ENCODE results near the gene RHAG.

RHAG gene

GRCh38 chr6:49563006-49563886, 73.4 kb downstream of the RHAG start:
- peak overlapping the region; percentile 2 for H4K8ac ChIP-seq (ENCODE audit: low read depth, low read length)

GRCh38 chr6:49558238-49558637, 78.4 kb downstream of the RHAG start:
- H3K9ac ChIP-seq (ENCODE audit: low read depth, low read length, poor library complexity), result no peak overlapping the region
- no peak overlapping the region for H3K27ac ChIP-seq (replicated peaks; ENCODE audit: low read length)
- H3K79me1 ChIP-seq (ENCODE audit: low read depth, low read length), result no peaks in the 10 kb centered on the region
- H4K8ac ChIP-seq (ENCODE audit: low read depth, low read length), result no peak overlapping the region
- H2BK15ac ChIP-seq (ENCODE audit: low read length), result no peak overlapping the region
- H3K36me3 ChIP-seq (replicated peaks in 1 of 2; ENCODE audit: control insufficient read depth in 2 of 2, insufficient read depth in 2 of 2, low read length in 2 of 2), result peaks cover 0 to 5% of the 10 kb centered on the region in 2 donors
- H3K4ac ChIP-seq (ENCODE audit: low read length), result no peak overlapping the region
- no peak overlapping the region for H3K14ac ChIP-seq (ENCODE audit: low read length)
- H2BK5ac ChIP-seq (ENCODE audit: low read length), result no peak overlapping the region
- no peak overlapping the region for H4K91ac ChIP-seq (ENCODE audit: low read depth, low read length, poor library complexity)
- no peaks in the 10 kb centered on the region for H3K9me3 ChIP-seq (replicated peaks in 1 of 2; ENCODE audit: control insufficient read depth in 2 of 2, insufficient read depth in 1 of 2, low read depth in 1 of 2, low read length in 2 of 2)
- no peak overlapping the region for H2BK120ac ChIP-seq (ENCODE audit: low read depth, low read length)
- no peak overlapping the region for H2AFZ ChIP-seq (ENCODE audit: low read length)
- no peak for DNase-seq (ENCODE audit: low spot score)
- no peak overlapping the region for H3K4me2 ChIP-seq (ENCODE audit: insufficient read depth, low read length, poor library complexity, severe bottlenecking)
- no peak overlapping the region for H3K23ac ChIP-seq (ENCODE audit: low read depth, low read length, poor library complexity)
- H2BK12ac ChIP-seq (ENCODE audit: low read length), result no peak overlapping the region
- no peak overlapping the region for H2AK5ac ChIP-seq (ENCODE audit: low read depth, low read length)
- no peak overlapping the region for H3K4me3 ChIP-seq (ENCODE audit: low read length in 2 of 2)
- H3K27me3 ChIP-seq (ENCODE audit: control insufficient read depth in 3 of 3, insufficient read depth in 3 of 3, low read depth in 1 of 3, low read length in 3 of 3), result peaks cover 0 to 4% (median 0%) of the 10 kb centered on the region in 3 experiments
- H3K4me1 ChIP-seq (ENCODE audit: control insufficient read depth in 2 of 2, insufficient read depth in 1 of 2, low read depth in 1 of 2, low read length in 2 of 2), result peaks cover 0 to 2% of the 10 kb centered on the region in 2 donors
- no peak overlapping the region for H3K18ac ChIP-seq (ENCODE audit: low read length)

More at GRCh38 chr6:49563006-49563886, 73.4 kb downstream of the RHAG start:
- H3K4me1 ChIP-seq (ENCODE audit: control insufficient read depth in 2 of 2, insufficient read depth in 1 of 2, low read depth in 1 of 2, low read length in 2 of 2), result peaks cover 0 to 1% of the 10 kb centered on the region in 2 donors
- H3K9ac ChIP-seq (ENCODE audit: low read depth, low read length, poor library complexity), result no peak overlapping the region
- no peak overlapping the region for H2AFZ ChIP-seq (ENCODE audit: low read length)
- no peak overlapping the region for H2BK12ac ChIP-seq (ENCODE audit: low read length)
- H3K4me2 ChIP-seq (ENCODE audit: insufficient read depth, low read length, poor library complexity, severe bottlenecking), result no peak overlapping the region
- H2BK120ac ChIP-seq (ENCODE audit: low read depth, low read length), result no peak overlapping the region
- no peak overlapping the region for H2AK5ac ChIP-seq (ENCODE audit: low read depth, low read length)
- no peaks in the 10 kb centered on the region for H3K79me1 ChIP-seq (ENCODE audit: low read depth, low read length)
- H3K18ac ChIP-seq (ENCODE audit: low read length), result no peak overlapping the region
- H3K4ac ChIP-seq (ENCODE audit: low read length), result no peak overlapping the region
- WGBS, 2 donors (ENCODE audit: extremely low coverage in 2 of 2, insufficient read length in 2 of 2, insufficient replicate concordance in 1 of 2), result no CpG with 5 or more reads among the region's 5 CpGs
- no peak overlapping the region for H2BK5ac ChIP-seq (ENCODE audit: low read length)
- H3K27me3 ChIP-seq (ENCODE audit: control insufficient read depth in 3 of 3, insufficient read depth in 3 of 3, low read depth in 1 of 3, low read length in 3 of 3), result no peaks in the 10 kb centered on the region
- H3K27ac ChIP-seq (replicated peaks; ENCODE audit: low read length), result no peak overlapping the region
- peaks cover 0 to 2% of the 10 kb centered on the region in 2 donors for H3K9me3 ChIP-seq (replicated peaks in 1 of 2; ENCODE audit: control insufficient read depth in 2 of 2, insufficient read depth in 1 of 2, low read depth in 1 of 2, low read length in 2 of 2)
- no peak overlapping the region for H3K14ac ChIP-seq (ENCODE audit: low read length)
- no peak for DNase-seq (ENCODE audit: low spot score)
- H3K4me3 ChIP-seq (ENCODE audit: low read length in 2 of 2), result no peak overlapping the region
- H3K36me3 ChIP-seq (replicated peaks in 1 of 2; ENCODE audit: control insufficient read depth in 2 of 2, insufficient read depth in 2 of 2, low read length in 2 of 2), result peaks cover 0 to 5% of the 10 kb centered on the region in 2 donors
- H3K23ac ChIP-seq (ENCODE audit: low read depth, low read length, poor library complexity), result no peak overlapping the region
- no peak overlapping the region for H2BK15ac ChIP-seq (ENCODE audit: low read length)
- no peak overlapping the region for H4K91ac ChIP-seq (ENCODE audit: low read depth, low read length, poor library complexity)

DNA sequence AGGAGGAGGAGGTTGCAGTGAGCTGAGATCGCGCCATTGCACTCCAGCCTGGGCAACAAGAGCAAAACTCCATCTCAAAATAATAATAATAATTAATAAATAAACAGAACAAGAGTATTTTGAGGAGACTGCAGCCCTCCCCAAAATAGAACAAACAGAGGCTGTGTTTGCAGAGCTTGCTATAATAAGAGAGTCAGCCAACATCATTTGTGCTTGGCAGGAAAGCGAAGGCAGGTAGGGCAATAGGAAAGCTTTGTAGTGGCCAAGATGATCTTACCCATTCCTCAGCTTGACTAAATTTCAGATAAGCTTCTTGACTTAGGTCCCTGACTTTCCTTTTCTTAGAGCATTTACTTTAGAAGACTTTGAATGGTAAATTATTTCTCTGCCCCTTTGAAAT, 79.5 kb downstream of the RHAG start:
- H3K23ac ChIP-seq (ENCODE audit: low read depth, low read length, poor library complexity), result no peak overlapping the region
- H2AFZ ChIP-seq (ENCODE audit: low read length), result no peak overlapping the region
- no peak overlapping the region for H2BK12ac ChIP-seq (ENCODE audit: low read length)
- H4K8ac ChIP-seq (ENCODE audit: low read depth, low read length), result no peak overlapping the region
- no peak overlapping the region for H3K18ac ChIP-seq (ENCODE audit: low read length)
- no peak overlapping the region for H2BK15ac ChIP-seq (ENCODE audit: low read length)
- H3K9me3 ChIP-seq (replicated peaks in 1 of 2; ENCODE audit: control insufficient read depth in 2 of 2, insufficient read depth in 1 of 2, low read depth in 1 of 2, low read length in 2 of 2), result no peaks in the 10 kb centered on the region
- H3K79me1 ChIP-seq (ENCODE audit: low read depth, low read length), result no peaks in the 10 kb centered on the region
- H3K4me2 ChIP-seq (ENCODE audit: insufficient read depth, low read length, poor library complexity, severe bottlenecking), result no peak overlapping the region
- no peak overlapping the region for H3K4ac ChIP-seq (ENCODE audit: low read length)
- no peak overlapping the region for H3K27ac ChIP-seq (replicated peaks; ENCODE audit: low read length)
- H2AK5ac ChIP-seq (ENCODE audit: low read depth, low read length), result no peak overlapping the region
- peaks cover 0 to 10% (median 0%) of the 10 kb centered on the region in 3 experiments for H3K27me3 ChIP-seq (ENCODE audit: control insufficient read depth in 3 of 3, insufficient read depth in 3 of 3, low read depth in 1 of 3, low read length in 3 of 3)
- H3K14ac ChIP-seq (ENCODE audit: low read length), result no peak overlapping the region
- no peak overlapping the region for H3K4me3 ChIP-seq (ENCODE audit: low read length in 2 of 2)
- H2BK5ac ChIP-seq (ENCODE audit: low read length), result no peak overlapping the region
- DNase-seq (ENCODE audit: low spot score), result no peak
- H3K9ac ChIP-seq (ENCODE audit: low read depth, low read length, poor library complexity), result no peak overlapping the region
- no CpG with 5 or more reads among the region's 3 CpGs for WGBS, 2 donors (ENCODE audit: extremely low coverage in 2 of 2, insufficient read length in 2 of 2, insufficient replicate concordance in 1 of 2)
- peaks cover 0 to 5% of the 10 kb centered on the region in 2 donors for H3K36me3 ChIP-seq (replicated peaks in 1 of 2; ENCODE audit: control insufficient read depth in 2 of 2, insufficient read depth in 2 of 2, low read length in 2 of 2)
- H4K91ac ChIP-seq (ENCODE audit: low read depth, low read length, poor library complexity), result no peak overlapping the region
- peaks cover 0 to 2% of the 10 kb centered on the region in 2 donors for H3K4me1 ChIP-seq (ENCODE audit: control insufficient read depth in 2 of 2, insufficient read depth in 1 of 2, low read depth in 1 of 2, low read length in 2 of 2)
- no peak overlapping the region for H2BK120ac ChIP-seq (ENCODE audit: low read depth, low read length)

DNA sequence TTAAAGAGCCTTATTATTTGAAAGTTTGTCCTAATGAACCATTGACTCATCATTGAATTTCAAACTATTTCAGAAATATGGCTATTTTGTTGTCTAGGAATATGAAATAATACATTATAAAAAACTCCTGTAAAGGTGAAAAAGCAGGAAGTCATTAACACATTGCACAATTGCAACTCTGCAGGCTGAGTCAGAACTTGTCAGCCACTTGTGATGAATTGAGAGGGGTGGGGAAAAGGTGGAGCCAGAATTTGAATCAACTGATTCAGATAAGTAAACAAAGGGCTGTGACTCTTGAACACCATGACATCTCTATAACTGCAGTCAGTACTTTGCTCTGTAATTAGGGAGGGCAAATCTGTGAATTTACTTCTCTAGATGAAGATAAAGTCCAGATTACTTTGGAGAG, 80.2 kb downstream of the RHAG start:
- H3K18ac ChIP-seq (ENCODE audit: low read length), result no peak overlapping the region
- H2BK15ac ChIP-seq (ENCODE audit: low read length), result no peak overlapping the region
- no peak overlapping the region for H2AFZ ChIP-seq (ENCODE audit: low read length)
- no peak overlapping the region for H3K9ac ChIP-seq (ENCODE audit: low read depth, low read length, poor library complexity)
- no peak overlapping the region for H3K14ac ChIP-seq (ENCODE audit: low read length)
- no peak overlapping the region for H2BK12ac ChIP-seq (ENCODE audit: low read length)
- no peaks in the 10 kb centered on the region for H3K79me1 ChIP-seq (ENCODE audit: low read depth, low read length)
- H2BK5ac ChIP-seq (ENCODE audit: low read length), result no peak overlapping the region
- no peak overlapping the region for H3K4me3 ChIP-seq (ENCODE audit: low read length in 2 of 2)
- H3K23ac ChIP-seq (ENCODE audit: low read depth, low read length, poor library complexity), result no peak overlapping the region
- no peak overlapping the region for H4K8ac ChIP-seq (ENCODE audit: low read depth, low read length)
- no peak overlapping the region for H4K91ac ChIP-seq (ENCODE audit: low read depth, low read length, poor library complexity)
- H2AK5ac ChIP-seq (ENCODE audit: low read depth, low read length), result no peak overlapping the region
- H3K27me3 ChIP-seq (ENCODE audit: control insufficient read depth in 3 of 3, insufficient read depth in 3 of 3, low read depth in 1 of 3, low read length in 3 of 3), result peaks cover 0 to 18% (median 0%) of the 10 kb centered on the region in 3 experiments
- H3K27ac ChIP-seq (replicated peaks; ENCODE audit: low read length), result no peak overlapping the region
- H3K4me1 ChIP-seq (ENCODE audit: control insufficient read depth in 2 of 2, insufficient read depth in 1 of 2, low read depth in 1 of 2, low read length in 2 of 2), result peaks cover 0 to 2% of the 10 kb centered on the region in 2 donors
- DNase-seq (ENCODE audit: low spot score), result no peak
- H2BK120ac ChIP-seq (ENCODE audit: low read depth, low read length), result no peak overlapping the region
- H3K36me3 ChIP-seq (replicated peaks in 1 of 2; ENCODE audit: control insufficient read depth in 2 of 2, insufficient read depth in 2 of 2, low read length in 2 of 2), result peaks cover 0 to 5% of the 10 kb centered on the region in 2 donors
- H3K4ac ChIP-seq (ENCODE audit: low read length), result no peak overlapping the region
- H3K4me2 ChIP-seq (ENCODE audit: insufficient read depth, low read length, poor library complexity, severe bottlenecking), result no peak overlapping the region
- H3K9me3 ChIP-seq (replicated peaks in 1 of 2; ENCODE audit: control insufficient read depth in 2 of 2, insufficient read depth in 1 of 2, low read depth in 1 of 2, low read length in 2 of 2), result no peaks in the 10 kb centered on the region

Measured in neuronal stem cell (in vitro differentiated cells).